ENCODE results near the gene ABHD1.

The ABHD1 gene

DNA sequence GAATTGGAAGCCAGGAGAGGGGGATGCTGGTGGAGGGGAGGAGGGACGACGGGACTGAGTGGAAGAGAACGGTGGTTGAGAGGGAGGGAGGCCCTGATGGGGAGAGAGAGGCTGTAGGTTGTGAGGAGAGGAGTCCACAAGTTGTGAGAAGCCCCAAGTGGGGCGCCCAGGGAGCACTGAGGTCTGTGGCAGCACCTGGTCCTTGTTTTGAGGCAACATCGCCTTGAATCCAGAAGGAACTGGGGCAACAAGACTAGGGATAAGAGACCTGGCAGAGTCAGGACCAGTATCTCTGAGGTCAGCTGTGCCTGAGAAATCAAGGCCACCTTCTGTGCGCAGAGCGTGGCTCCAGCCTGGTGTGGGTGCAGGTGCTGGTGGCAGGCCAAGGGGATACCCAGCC lies 14.5 kb downstream of the ABHD1 start:
- FAIRE-seq: no peak

DNA sequence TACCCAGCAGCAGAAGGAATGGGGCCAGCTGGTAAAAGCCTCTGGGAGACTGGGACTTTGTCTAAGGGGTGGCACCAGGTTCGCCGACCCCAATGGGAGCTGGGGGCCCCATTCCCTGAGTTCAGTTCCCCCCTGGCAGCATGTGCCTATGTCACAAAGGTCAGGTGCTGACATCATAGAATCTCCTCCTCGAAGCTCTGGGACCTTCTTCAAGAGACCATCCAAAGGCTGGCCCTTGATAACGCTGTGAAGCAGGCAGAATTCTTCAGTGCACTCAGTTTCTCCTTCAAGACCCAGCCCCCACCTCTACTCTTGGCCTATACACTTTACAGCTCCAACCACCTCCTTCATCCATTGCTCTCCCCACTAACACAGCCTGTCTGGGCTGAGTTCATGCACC lies 15.7 kb downstream of the ABHD1 start, which contains the start of gene PRR30:
Gene PRR30, minus strand, starts transcription at position 101 of the 400 bp plus-strand sequence. CDS start 1,081 bp downstream, outside the sequence.
- no peak for FAIRE-seq

DNA sequence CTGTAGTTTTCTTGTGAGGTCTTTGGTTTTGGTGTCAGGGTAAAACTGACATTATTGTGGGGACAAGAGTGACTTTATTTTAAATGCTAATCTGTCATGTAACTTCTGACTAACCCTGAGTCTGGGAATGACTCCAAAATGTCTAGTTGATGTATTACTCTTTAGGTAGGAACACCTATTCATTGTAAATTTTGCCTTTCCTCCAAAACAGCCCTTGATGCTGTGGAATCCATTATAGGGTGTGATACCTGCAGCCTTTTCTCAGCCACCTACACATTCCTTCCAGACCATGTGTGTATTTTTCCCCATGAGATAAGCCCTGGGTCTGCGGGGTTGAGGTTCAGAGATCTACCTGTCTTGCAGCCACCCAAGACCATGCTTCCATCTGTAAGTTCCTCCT lies 19.7 kb downstream of the ABHD1 start:
- no peak for FAIRE-seq

DNA sequence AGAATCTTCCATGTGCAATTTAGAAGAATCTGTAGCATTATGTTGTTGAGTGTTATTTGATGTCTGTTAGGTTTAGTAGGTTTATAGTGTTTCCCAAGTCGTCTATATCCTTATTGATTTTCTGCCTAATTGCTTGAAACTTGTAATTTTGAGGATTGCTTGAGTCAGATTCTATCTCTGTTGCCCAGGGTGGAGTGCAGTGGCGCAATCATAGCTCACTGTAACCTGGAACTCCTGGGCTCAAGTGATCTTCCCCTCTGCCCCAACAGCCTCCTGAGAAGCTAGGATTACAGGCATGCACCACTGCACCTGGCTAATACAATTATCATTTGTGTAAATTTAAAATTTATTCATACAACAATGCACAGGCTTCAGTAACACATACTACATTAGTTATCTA lies 22.1 kb downstream of the ABHD1 start:
- no peak for FAIRE-seq

DNA sequence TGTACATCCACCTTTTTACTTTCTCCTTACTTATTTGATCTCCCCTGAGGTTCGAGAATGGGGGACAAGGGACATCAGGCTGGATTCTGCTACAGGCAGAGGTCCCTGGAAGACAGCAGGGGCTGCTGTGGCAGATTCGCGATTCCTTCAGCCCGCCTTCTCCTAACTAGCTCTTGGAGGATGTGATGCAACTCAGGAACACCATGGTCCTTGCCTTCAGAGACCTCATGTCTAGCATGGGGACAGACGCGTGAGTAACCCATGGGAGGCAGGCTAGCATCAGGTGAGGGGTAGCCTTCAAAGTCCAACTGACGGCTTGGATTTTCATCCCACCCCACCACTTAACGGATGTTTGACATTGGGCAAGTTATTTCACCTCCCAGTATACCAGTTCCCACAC lies 24.3 kb downstream of the ABHD1 start:
- FAIRE-seq: no peak

DNA sequence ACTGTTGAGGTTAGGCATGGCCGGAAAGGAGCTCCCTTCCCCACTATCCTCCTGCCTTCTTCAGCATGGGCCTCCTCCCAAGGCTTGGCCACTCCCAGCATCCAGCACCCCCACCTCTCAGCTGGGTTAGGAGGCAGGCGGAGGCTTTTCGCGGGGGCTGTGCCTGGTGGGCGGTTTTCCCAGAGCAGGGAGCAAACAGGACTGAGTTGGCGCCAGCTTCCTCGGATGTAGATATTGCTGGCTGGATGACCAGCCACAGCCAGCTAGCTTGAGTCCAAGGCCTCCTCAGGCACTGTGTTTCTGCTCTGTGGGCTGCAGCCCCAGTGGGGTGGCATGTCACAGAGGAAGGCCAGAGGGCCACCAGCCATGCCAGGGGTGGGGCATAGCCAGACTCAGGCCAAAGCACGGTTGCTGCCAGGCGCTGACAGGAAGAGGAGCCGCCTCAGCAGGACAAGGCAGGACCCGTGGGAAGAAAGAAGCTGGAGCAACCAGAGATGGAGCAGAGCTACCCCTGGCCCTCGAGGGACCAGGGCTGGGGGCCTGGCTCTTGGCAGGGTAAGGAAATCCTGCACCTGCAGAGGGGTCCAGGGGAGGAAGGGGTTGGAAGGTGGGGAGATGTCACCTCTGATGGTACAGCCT lies 25.3 kb downstream of the ABHD1 start, which contains the start of gene TCF23:
Gene TCF23, plus strand, starts transcription at position 204 of the 639 bp plus-strand sequence. Its CDS starts 130 bp downstream, at position 334.
- FAIRE-seq: no peak

DNA sequence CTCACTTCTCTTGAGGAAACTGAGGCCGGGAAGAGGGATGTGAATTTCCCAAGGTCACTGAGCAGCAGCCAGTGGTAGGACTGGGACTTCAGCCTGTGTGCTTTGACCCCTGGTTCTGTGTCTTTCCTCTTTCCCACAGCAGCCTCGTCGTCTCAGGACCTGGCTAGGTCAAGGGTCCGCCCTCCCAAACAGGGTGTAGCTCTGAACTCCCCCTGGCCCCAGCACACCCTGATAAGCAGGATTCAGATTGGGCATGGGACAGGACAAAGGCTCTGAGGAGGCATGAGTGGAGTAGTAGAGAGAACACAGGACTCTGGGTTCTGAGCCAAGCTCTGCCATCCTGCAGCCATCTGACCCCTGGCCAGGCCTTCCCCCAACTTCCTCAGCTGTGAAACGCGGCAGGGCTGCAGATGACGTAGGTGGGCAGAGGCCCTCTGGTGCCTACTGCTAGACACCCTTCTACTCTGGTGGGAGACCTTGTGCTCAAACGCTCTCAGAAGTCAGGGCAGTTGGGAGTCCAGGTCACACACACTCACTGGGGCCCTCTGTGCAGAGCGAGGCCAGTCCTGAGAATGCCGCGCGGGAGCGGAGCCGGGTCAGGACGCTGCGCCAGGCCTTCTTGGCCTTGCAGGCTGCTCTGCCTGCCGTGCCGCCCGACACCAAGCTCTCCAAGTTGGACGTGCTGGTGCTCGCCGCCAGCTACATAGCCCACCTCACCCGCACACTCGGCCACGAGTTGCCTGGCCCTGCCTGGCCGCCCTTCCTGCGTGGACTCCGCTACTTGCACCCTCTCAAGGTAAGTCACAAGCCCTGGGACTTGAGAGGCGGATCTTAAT lies 26.2 kb downstream of the ABHD1 start:
- no peak for FAIRE-seq

DNA sequence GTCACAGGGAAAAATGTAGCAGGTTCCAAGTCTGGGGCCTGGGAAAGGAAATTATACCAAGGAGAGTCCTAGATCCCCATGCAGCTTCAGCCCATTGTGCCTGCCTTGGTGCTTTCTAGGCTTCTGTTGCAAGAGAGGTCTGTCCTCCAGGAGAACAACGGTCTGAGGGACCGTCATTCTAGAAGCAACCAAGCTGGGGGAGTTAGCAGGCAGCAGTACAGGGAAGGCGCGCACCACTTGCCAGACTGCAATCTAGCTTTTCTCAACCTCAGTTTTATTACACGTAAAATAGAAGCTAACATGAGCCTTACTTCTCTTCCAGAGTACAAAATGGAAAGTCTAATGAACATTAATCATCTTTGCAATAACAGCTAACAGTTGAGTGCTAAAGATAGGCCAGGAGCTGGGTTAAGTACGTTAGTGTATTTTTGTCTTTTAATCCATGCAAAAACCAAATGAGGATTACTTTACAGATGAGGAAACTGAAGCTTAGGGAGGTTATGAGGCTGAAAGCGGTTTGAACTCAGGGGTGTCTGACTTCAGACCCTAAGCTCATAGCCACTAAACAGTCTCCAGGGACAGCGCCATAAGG lies 27.1 kb downstream of the ABHD1 start:
- FAIRE-seq: no peak

DNA sequence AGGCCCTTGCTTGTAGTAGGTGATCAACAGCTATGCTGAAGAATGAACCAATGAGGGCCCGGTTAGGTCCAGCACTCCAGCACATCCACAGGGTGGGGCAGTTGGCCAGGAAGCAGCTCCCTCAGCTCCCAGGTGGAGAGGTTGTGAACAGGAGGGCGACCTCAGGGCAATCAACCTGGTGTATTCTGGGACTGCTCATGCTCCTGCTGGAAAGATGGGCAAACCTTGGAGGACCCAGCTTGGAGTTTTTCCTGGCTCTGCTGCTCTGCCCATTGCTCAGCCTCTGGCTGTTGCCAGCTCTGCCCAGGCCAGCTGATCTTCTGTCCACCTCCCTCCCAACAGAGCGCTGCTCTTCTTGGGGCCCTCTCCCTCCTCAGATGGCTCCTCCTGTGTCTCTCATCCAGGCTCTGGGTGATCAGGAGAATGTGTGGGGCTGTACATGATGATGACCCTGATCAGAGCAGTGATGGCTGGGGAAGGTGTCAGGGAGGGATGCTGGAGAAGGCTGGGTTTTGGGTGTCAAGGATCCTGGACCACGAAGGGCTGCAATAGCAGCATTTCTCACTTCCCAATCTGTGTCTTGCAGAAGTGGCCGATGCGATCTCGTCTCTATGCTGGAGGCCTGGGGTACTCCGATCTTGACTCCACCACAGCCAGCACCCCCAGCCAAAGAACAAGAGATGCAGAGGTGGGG lies 28.6 kb downstream of the ABHD1 start:
- FAIRE-seq: no peak

DNA sequence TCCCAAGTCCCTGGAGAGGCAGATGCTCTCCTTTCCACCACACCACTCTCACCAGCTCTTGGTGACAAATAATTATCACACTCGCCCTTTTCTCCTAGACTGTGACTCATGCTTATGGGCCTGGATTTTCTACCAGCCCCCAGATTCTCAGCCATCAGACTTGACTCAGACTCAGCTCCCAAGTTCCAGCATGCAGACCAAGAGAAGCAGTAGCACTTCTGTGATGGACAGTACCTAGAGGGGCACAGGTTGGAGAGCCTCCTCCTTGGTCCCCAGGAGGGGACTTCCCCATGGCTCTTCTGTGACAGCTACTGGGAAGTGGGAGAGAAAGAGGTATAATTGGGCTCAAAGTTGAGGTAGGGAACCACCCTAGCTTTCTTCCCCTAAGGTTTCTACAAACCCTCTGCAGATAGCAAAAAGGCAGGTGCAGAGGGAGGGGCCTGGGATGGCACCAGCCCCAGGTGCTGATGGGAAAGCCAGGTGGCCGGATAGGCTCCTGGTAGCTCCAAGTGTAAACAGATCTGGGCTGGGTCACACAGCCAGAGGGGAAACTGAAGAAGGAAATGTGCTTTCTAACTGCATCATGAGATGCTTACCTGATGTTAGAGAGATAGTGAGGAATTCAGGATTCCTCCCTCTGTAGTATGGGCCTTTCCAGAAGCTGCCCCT lies 29.3 kb downstream of the ABHD1 start:
- FAIRE-seq: no peak

DNA sequence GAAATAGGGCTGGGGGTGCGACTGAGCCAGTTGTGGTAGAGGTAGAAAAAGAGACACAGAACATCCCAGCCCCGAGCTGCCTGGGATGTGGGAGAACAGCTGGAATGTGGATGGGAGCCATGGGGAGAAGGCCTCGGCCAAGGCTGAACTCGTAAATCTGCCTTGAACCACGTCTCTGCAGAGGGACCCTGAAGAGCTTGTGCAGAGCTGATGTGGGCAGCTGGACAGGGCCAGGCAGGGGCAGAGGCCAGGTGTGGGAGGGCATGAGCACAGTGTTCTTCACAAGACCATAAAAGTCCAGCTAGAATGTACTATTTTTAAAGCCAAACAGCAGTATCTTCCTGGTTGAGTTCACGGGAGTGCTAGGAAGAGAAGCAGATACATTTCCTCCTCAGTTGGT lies 30.9 kb downstream of the ABHD1 start:
- no peak for FAIRE-seq

DNA sequence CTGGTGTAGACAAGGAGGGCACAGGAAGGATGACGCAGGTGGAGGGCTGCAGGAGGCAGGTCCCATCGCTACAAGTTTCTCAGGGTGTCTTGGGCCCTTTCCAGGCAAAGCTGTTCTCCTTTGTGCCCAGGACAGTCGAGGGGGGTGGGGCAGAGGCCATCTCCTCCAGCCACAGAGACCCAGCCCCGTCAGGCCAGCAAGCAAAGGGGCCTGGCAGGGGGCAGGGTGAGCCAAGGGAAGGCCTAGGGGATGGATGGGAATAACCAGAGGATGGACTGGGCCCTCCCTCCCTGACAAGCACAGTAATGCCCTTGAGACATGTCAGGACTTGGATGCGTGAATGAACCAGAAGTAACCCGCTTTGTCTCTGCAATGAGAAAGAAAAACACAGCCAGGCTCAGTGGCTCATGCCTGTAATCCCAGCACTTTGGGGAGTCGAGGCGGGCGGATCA lies 31.5 kb downstream of the ABHD1 start:
- FAIRE-seq: no peak

DNA sequence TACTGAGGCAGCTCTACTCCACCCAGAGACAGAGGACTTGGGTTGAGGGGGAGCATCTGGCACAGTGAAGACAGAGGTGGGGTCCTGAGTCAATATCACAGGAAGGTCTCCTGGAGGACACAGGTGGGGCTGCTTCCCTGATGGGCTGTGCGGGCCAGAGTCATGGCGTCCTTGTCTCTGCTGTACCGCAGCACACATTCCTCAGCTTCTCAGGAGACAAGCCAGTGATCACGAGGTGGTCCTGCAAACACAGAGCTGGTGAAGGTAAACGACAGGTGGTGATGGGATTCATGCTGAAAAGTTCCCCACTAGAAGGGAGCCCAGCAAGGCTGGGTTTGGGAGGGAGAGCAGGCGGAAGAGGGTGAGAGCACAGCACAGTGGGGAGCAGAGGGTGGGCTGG lies 34.9 kb downstream of the ABHD1 start:
- FAIRE-seq: no peak

DNA sequence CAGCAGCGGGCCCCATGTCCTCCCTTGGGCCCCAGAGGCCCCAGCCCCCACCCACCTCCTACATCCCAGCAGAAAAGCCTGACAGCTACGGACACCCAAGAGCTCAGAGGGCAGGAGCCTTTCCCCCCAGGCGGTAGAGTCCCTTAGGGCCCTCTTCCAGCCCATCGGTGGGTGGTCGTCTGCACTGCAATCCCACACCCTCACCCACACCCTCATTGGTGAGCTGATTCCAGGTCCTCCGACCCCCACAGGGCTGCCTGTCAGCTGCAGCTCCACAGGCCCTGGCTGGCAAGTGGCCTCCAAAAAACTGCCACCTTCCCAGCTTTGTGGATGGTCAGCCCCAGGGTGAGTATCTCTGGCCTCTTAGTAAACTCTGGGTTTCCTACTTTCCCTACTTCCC lies 35.7 kb downstream of the ABHD1 start:
- no peak for FAIRE-seq

DNA sequence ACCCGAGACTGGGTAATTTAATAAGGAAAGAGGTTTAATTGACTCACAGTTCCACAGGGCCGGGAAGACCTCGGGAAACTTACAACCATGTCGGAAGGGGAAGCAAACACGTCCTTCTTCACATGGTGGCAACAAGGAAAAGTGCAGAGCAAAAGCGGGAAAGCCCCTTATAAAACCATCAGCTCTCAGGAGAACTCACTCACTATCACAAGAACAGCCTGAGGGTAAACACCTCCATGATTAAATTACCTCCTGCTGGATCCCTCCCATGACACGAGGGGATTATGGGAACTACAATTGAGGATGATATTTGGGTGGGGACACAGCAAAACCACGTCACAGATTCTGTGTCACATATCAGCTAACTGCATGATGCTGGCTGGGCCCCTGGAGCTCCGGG lies 36.6 kb downstream of the ABHD1 start:
- FAIRE-seq: no peak

DNA sequence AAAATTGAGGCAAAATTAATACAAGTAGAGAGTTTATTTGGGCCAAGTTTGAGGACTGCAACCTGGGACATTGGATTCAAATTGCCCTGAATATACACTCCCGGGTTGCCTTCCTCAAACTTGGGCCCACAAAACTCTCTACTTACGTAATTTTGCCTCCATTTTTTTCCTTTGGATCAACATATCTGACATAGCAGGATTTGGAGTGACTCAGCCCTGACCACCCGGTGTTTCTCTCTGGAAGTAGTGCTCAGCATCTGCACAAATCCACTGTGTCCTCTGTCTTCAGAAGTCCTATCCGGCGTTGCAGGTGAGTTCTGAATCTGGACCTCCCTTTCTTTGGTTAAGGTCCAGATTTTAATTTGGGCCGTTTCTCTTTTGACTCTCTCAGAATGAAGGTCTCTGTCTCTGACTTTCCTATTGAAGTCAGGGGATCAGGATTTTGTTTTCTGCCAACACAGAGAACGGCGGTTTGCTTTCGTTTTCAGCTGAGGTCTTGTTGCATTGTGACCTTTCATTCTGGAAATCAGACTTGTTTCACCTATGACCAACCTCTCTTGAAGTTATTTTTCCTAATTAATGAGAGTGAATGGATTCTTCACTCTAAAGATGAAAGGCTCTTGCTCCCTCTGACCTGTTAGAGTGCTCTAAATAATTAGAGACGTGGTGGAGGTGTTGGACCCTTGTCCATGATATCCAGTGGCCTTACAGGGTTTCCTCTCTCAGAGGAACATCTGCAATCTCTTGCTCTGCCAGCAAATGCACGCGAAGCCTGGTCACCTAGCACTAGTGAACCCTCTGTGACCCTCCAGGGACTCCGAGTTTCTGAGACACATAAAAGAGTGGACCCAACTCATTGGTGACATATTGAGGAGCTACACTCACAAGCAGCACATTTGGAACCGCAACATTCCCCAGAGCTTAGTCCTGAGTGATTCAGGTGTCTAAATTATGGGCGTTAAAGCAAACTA lies 38.8 kb downstream of the ABHD1 start:
- no peak for FAIRE-seq

DNA sequence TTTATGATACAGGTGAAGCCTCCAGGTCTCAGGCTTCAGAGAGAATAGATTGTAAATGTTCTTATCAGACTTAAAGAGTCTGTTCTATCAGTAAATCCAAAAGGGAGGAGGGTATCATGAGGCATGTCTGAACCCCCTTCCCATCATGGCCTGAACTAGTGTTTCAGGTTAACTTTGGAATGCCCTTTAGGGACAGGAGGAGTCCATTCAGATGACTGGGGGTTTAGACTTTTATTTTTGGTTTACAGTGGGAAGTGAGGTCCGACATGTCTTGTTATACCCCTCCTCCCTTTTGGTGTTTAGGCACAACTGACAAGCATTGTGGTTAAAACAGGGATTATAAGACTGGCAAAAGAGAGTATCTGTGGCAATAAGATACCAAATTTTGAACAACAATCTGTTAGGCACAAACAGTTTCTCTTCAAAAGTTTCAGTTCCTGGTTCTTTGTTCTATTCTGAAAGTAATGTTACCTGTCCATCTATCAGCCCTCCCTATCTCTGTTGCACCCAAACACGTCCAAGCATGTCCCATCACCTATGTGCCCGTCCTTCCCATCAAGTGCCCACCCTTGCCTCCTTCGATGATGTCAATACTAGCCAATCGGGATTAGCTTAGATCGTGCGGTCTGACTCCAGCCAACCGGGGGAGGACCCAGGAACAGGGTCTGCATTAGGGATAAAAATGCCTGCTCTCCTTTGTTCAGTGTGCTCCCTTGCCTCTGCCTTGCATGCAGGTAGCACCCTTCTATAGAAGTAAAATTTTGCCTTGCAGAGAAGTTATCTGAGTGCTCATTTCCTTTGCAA lies 41.5 kb downstream of the ABHD1 start:
- FAIRE-seq: no peak

DNA sequence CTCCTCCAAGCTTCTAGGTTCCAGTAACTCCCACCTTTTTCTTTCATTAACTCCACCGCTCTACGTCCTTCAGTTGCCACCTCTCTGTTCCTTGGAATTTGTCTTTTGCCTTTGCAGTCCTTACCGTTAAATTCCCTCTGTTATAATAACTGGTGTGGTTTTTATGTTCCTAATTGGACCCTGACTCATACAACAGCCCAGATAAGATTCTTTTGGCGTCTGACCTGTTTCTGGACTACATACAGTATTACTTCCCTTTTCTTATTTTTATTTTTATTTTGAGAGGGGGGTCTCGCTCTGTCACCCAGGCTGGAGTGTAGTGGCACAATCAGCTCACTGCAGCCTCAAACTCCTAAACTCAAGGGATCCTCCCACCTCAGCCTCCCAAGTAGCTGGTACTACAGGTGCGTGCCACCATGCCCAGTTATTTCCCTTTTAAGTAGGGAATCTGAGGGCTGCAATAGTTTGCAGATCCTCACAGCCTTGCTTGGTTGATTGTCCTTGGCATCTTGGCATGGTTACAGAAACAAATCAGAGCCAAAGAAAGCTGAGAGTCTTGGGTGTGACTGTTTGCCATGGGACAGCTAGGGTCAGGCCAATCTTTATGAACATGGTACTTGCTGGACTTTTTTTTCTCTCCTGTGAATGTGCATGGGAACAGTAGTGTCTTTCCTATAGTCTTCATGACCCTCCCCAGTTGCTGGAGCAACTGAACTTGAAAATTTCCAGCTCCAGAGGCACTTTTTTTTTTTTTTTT lies 47.1 kb downstream of the ABHD1 start:
- no peak for FAIRE-seq

DNA sequence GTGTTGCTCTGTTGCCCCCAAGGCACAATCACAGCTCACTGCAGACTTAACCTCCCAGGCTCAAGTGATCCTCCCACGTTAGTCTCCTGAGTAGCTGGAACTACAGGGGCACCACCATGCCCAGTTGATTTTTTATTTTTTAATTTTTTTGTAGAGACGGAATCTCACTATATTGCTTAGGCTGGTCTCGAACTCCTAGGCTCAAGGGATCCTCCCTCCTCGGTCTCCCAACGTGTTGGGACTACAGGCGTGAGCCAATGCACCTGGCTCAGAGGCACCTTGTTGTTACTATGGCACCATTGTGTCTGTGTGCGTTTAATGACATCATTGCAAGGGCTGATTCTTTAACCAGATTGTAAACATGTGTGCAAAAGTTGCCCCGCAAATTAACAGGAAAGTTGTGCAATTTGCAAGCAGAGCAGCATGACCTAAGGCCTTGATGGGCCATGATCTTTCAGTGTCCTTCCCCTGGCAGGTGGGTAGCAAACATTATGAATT lies 47.8 kb downstream of the ABHD1 start:
- no peak for FAIRE-seq

All from endometrium (tissue), 2 donors.